Body of pancreas (tissue), 4 donors: ENCODE data around the gene PTPRN2.

Experiments
- POLR2A ChIP-seq, 3 donors: fragments of 450-650 bp; IDR thresholded peaks; one replicate each; pipeline ENCODE4 v1.6.1; 2016; ENCODE audit warnings: antibody characterized with exemption in 3 of 3, mild to moderate bottlenecking in 2 of 3
- TF ChIP-seq, protein P1 (sequence below), 7 experiments: fragments of 450-650 bp in 4 of 7; fragments of 200-600 bp in 3 of 7; sonication (generic) in 3 of 7; IDR thresholded peaks; one replicate each; pipeline ENCODE4 v1.5.1; 2016 to 2019; ENCODE audit warnings: antibody characterized with exemption in 7 of 7

DNA sequence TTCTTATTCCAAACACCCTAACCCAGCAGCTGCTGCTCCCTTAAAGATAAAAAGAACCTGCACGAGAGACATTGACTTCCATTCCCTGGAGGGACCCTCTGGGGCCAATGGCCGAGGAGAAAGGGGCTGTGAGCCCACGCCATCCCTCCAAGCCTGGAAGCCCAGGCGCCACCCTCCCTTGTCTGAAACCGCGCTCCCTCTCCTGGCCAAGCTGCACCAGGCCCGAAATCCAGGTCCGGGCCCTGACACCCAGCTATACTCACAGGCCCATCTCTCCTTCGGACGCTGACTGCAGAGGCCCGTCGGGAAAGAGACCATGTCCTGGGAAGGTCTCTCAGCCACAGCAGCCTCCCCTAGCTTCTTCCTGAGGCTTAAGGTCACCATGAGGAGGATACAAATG is 196.5 kb downstream of the PTPRN2 start:
- no peak for TF ChIP-seq POLR2A (IDR thresholded peaks at IDR 0.05)
- TF ChIP-seq, protein P1, sequence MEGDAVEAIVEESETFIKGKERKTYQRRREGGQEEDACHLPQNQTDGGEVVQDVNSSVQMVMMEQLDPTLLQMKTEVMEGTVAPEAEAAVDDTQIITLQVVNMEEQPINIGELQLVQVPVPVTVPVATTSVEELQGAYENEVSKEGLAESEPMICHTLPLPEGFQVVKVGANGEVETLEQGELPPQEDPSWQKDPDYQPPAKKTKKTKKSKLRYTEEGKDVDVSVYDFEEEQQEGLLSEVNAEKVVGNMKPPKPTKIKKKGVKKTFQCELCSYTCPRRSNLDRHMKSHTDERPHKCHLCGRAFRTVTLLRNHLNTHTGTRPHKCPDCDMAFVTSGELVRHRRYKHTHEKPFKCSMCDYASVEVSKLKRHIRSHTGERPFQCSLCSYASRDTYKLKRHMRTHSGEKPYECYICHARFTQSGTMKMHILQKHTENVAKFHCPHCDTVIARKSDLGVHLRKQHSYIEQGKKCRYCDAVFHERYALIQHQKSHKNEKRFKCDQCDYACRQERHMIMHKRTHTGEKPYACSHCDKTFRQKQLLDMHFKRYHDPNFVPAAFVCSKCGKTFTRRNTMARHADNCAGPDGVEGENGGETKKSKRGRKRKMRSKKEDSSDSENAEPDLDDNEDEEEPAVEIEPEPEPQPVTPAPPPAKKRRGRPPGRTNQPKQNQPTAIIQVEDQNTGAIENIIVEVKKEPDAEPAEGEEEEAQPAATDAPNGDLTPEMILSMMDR (IDR thresholded peaks at IDR 0.05): no peak
